ENCODE data around the gene TECR. TPM values are rescaled to one million over a fixed set of nuclear protein-coding genes. Genes with fewer than 3 reads are reported as not detected.

The TECR gene
- total and polyA plus RNA-seq, 10 donors: 51.6 to 92.2 (median 74.4) TPM

DNA sequence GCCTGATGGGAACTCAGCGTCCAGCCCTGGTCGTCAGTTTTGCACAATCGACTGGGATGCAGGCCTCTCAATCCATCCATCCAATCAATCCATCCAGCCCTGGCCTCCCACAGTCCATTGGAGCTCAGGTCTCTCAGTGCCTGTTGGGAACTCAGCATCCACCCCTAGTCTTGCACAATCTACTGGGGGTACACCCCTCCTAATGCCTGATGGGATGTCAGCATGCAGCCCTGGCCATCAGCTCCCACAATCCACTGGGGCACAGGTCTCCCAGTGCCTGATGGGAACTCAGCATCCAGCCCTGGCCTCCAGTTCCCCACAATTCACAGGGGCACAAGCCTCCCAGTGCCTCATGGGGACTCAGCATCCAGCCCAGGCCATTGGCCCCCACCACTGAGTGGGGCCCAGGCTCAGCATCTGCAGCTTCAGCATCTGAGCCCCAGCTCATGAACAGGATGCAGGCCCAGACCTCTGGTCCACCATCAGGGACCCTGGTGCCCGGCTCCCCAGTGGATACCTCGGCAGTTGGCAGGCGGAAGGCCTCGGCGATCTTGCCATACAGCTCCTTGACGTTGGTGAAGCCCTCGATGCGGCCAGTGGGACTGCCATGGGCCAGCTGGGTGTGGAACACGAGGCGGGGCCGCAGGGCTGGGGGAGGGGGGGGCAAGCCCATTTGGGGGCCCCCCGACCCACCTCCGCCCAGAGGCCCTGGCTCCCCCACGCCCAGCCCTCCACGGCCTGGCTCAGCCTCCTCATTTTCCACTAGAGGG lies 47.0 kb upstream of the TECR start:
- 92 to 97% (median 95%) methylated on average over 16 to 18 of the region's 18 CpGs for WGBS, 5 donors
- no peak overlapping the region for H3K27ac ChIP-seq
- intact Hi-C loops (cut with DNase I; ENCODE audit: low total_unique reads): no loop called here
- H3K27me3 ChIP-seq (replicated peaks in 1 of 7): no peaks in the 10 kb centered on the region
- peaks cover 0 to 47% (median 16%) of the 10 kb centered on the region in 6 donors for H3K4me1 ChIP-seq
- DNase-seq: no peak
- peaks cover 0 to 67% (median 25%) of the 10 kb centered on the region in 6 donors for H3K36me3 ChIP-seq
- H3K9me3 ChIP-seq: no peaks in the 10 kb centered on the region
- no peak for TF ChIP-seq POLR2A (IDR thresholded peaks at IDR 0.05)
- no peak for TF ChIP-seq POLR2AphosphoS5 (IDR thresholded peaks at IDR 0.05)
- TF ChIP-seq, protein P1, sequence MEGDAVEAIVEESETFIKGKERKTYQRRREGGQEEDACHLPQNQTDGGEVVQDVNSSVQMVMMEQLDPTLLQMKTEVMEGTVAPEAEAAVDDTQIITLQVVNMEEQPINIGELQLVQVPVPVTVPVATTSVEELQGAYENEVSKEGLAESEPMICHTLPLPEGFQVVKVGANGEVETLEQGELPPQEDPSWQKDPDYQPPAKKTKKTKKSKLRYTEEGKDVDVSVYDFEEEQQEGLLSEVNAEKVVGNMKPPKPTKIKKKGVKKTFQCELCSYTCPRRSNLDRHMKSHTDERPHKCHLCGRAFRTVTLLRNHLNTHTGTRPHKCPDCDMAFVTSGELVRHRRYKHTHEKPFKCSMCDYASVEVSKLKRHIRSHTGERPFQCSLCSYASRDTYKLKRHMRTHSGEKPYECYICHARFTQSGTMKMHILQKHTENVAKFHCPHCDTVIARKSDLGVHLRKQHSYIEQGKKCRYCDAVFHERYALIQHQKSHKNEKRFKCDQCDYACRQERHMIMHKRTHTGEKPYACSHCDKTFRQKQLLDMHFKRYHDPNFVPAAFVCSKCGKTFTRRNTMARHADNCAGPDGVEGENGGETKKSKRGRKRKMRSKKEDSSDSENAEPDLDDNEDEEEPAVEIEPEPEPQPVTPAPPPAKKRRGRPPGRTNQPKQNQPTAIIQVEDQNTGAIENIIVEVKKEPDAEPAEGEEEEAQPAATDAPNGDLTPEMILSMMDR (IDR thresholded peaks at IDR 0.05 in 8 of 11, conservative IDR thresholded peaks at IDR 0.05 in 3 of 11): no peak
- H3K4me3 ChIP-seq: no peak overlapping the region

DNA sequence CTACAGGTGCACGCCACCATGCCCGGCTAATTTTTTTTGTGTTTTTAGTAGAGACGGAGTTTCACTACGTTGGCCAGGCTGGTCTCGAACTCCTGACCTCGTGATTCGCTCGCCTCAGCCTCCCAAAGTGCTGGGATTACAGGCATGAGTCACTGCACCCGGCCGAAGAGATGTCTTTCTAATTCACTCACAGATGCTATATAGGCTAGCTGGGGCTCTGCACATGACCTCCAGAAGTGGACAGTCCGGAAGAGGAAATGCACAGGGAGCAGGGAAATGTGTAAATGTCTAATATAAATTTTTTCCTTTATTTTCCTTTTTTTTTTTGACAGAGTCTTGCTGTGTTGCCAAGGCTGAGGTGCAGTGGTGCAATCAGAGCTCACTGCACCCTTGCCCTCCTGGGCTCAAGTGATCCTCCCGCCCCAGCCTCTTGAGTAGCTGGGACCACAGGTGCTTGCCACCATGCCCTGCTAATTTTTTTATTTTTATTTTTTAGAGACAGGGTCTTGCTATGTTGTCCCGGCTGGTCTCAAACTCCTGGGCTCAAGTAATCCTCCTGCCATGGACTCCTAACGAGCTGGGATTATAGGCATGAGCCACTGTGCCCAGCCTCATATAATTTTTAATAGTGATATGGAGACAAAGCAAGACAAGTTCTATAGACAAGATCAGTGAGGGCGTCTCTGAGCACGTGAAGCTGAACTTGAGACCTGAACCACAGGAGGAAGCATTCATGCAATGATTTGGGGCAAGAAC lies 41.8 kb upstream of the TECR start:
- Histone ChIP-seq H3K27ac (no peak overlapping the region), H3K4me3 (no peak overlapping the region), H3K9me3 (no peaks in the 10 kb centered on the region), H3K36me3 (peaks cover 0 to 75% (median 18%) of the 10 kb centered on the region in 6 donors), H3K27me3 (replicated peaks in 1 of 7) (no peaks in the 10 kb centered on the region), H3K4me1 (peaks cover 0 to 11% (median 0%) of the 10 kb centered on the region in 6 donors)
- intact Hi-C loops (cut with DNase I; ENCODE audit: low total_unique reads): no loop called here
- TF ChIP-seq POLR2AphosphoS5 (IDR thresholded peaks at IDR 0.05) (no peak), POLR2A (IDR thresholded peaks at IDR 0.05) (no peak)
- TF ChIP-seq, protein P1 (IDR thresholded peaks at IDR 0.05 in 8 of 11, conservative IDR thresholded peaks at IDR 0.05 in 3 of 11): no peak
- 89 to 92% (median 91%) methylated on average over 16 of the region's 16 CpGs for WGBS, 5 donors
- no peak for DNase-seq

DNA sequence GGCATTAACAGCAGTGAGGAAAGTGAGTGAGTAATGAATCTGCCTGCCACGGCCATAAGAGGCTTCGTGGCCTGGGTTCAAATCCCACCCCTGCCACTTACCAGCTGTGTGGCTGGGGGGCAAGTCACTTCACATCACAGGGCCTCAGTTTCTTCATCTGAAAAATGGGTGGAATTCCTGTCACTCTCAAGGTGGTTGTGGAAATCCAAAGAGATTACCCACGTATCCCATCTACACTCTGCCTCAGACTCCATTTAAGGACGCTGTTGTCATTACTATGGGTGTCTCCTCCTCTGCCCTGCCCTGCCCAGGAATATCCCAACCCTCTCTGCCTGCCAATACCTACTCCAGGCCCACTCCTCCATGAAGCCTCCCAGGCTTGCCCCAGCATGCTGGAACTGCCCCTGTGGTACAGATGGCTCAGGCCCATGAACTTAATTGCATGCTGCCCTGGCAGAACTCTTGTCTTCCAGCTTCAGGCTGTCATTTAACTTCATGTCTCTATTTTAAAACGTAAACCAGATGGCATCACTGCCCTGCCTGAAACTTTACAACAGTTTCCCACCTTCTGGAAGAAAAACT lies 36.5 kb upstream of the TECR start:
- WGBS, 5 donors: 78 to 90% (median 87%) methylated on average over 5 of the region's 5 CpGs
- TF ChIP-seq POLR2A (IDR thresholded peaks at IDR 0.05) (no peak), POLR2AphosphoS5 (IDR thresholded peaks at IDR 0.05) (no peak)
- TF ChIP-seq, protein P1 (IDR thresholded peaks at IDR 0.05 in 8 of 11, conservative IDR thresholded peaks at IDR 0.05 in 3 of 11): no peak

More for the DNA sequence above, 36.5 kb upstream of the TECR start:
- no peak overlapping the region for H3K4me3 ChIP-seq
- H3K36me3 ChIP-seq: peaks cover 0 to 51% (median 16%) of the 10 kb centered on the region in 6 donors
- intact Hi-C loops (cut with DNase I; ENCODE audit: low total_unique reads): no loop called here
- no peaks in the 10 kb centered on the region for H3K27me3 ChIP-seq (replicated peaks in 1 of 7)
- peaks cover 22 to 39% (median 31%) of the 10 kb centered on the region in 6 donors for H3K4me1 ChIP-seq
- H3K27ac ChIP-seq: no peak overlapping the region
- no peaks in the 10 kb centered on the region for H3K9me3 ChIP-seq
- DNase-seq: no peak
